HepG2 (cell line): Measurements from ENCODE around the gene ITIH3. TPM values are rescaled to one million over a fixed set of nuclear protein-coding genes. Genes with fewer than 3 reads are reported as not detected.

Experiments
- ARNTL ChIP-seq: sonication (generic); formaldehyde crosslinking; IDR thresholded peaks from 2 replicates; pipeline ENCODE4 v1.4.0; 2020; ENCODE audit warnings: mild to moderate bottlenecking, missing genetic modification reagents
- CENPT ChIP-seq: sonication (generic); formaldehyde crosslinking; IDR thresholded peaks from 2 replicates; pipeline ENCODE4 v1.8.0; 2022; ENCODE audit warnings: low read depth, mild to moderate bottlenecking, moderate library complexity, missing genetic modification reagents
- DNMT3B ChIP-seq: conservative IDR thresholded peaks from 2 replicates; pipeline ENCODE4 v1.6.1; 2016; ENCODE audit warnings: missing biosample characterization, control low read depth
- NCOA1 ChIP-seq: sonication (generic); formaldehyde crosslinking; IDR thresholded peaks from 2 replicates; pipeline ENCODE4 v1.9.0; 2021; ENCODE audit warnings: missing genetic modification reagents
- SAFB2 ChIP-seq: sonication (generic); formaldehyde crosslinking; IDR thresholded peaks from 2 replicates; pipeline ENCODE4 v1.5.1; 2020; ENCODE audit warnings: missing genetic modification reagents, low read depth, mild to moderate bottlenecking, borderline replicate concordance
- TBX2 ChIP-seq: sonication (generic); formaldehyde crosslinking; IDR thresholded peaks from 2 replicates; pipeline ENCODE4 v1.5.0; 2020; ENCODE audit warnings: missing genetic modification reagents, mild to moderate bottlenecking, borderline replicate concordance
- ZFP36L1 ChIP-seq: sonication (generic); formaldehyde crosslinking; IDR thresholded peaks from 2 replicates; pipeline ENCODE4 v1.8.0; 2022; ENCODE audit warnings: mild to moderate bottlenecking, missing genetic modification reagents, moderate library complexity
- ZHX1 ChIP-seq: sonication (generic); formaldehyde crosslinking; IDR thresholded peaks from 2 replicates; pipeline ENCODE4 v1.8.1; 2022; ENCODE audit warnings: low read depth, mild to moderate bottlenecking, missing genetic modification reagents
- ZNF12 ChIP-seq: sonication (generic); formaldehyde crosslinking; IDR thresholded peaks from 2 replicates; pipeline ENCODE4 v1.5.0; 2020; ENCODE audit warnings: missing genetic modification reagents
- ZNF3 ChIP-seq: IDR thresholded peaks from 2 replicates; pipeline ENCODE4 v1.7.0; 2017; ENCODE audit warnings: inconsistent platforms
- ZNF816 ChIP-seq: sonication (generic); formaldehyde crosslinking; IDR thresholded peaks from 2 replicates; pipeline ENCODE4 v1.8.0; 2022; ENCODE audit warnings: missing genetic modification reagents, mild to moderate bottlenecking, borderline replicate concordance
- ZNF850 ChIP-seq: sonication (generic); formaldehyde crosslinking; conservative IDR thresholded peaks from 2 replicates; pipeline ENCODE4 v1.9.0; 2021; ENCODE audit warnings: mild to moderate bottlenecking, missing genetic modification reagents
- polyA plus RNA-seq, 8 experiments: library from polyadenylated mRNA; depleted of rRNA in 3 of 8; stranded (reverse) in 7 of 8; unstranded in 1 of 8; fragments of >200 nt; fragmentation: Illumina TruSeq in 4 of 8; extraction: Trizol in 4 of 8; gene quantifications; 2 replicates each; pipeline versions ENCODE4 v1.2.1 to v1.2.3, GENCODE V29; 2011 to 2016; ENCODE audit warnings: low read depth in 4 of 8, missing spikeins in 1 of 8, mixed read lengths in 1 of 8; ENCODE audit not compliant: insufficient read depth in 1 of 8
- total RNA-seq, 5 experiments: library from RNA; depleted of rRNA; stranded (reverse); fragments of >200 nt; fragmentation: Illumina TruSeq; extraction: Trizol; gene quantifications; 2 replicates each; pipeline ENCODE4 v1.2.3, GENCODE V29; 2016; ENCODE audit warnings: low read depth in 1 of 5
- TF ChIP-seq, protein P1 (sequence below): sonication (generic); formaldehyde crosslinking; IDR thresholded peaks from 2 replicates; pipeline ENCODE4 v1.4.0; 2020; ENCODE audit warnings: mild to moderate bottlenecking, missing genetic modification reagents
- TF ChIP-seq, protein P2 (sequence below): sonication (generic); formaldehyde crosslinking; IDR thresholded peaks from 2 replicates; pipeline ENCODE4 v1.5.0; 2020; ENCODE audit warnings: mild to moderate bottlenecking, missing genetic modification reagents, borderline replicate concordance
- TF ChIP-seq, protein P3 (sequence below): fragments of 450-650 bp; IDR thresholded peaks from 2 replicates; pipeline ENCODE4 v1.6.1; 2017

Gene ITIH3
- total and polyA plus RNA-seq, 2 of the 13 experiments (the other 11 are each of a cell fraction or from before 2014, with no cell fraction given), result 105 to 632 TPM

DNA sequence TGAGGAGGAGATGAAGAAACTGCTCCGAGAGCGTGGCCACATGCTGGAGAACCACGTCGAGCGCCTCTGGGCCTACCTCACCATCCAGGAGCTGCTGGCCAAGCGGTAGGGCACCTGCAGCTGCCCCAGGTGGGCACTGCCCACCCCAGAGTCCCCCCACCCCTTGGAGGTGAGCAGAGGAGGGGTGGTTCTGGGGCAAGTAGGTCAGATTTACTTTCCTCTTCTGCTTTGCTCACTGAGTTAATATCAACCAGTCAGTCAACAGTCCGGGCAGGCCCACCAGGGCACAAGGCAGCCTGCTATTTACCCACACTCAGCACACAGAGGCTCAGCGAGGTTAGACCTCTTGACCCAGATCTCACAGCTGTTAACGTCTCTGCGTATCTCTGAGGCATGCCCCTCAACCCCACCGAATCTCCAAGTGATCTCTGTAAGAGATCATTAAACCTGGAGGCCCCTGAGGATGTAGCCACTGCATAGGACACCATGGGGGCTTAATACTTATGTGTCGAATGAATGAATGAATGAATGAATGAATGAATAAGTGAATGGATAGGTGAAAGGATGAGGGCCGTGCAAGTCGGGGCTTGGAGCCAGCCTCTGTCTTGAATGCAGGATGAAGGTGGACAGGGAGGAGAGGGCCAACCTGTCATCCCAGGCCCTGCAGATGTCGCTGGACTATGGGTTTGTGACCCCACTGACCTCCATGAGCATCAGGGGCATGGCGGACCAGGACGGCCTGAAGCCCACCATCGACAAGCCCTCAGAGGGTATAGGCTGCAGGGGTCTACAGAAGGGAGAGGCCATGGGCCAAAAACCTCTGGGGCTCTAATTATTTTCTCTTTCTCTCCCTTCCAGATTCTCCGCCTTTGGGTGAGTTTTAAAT is 8.0 kb upstream of the ITIH3 start (continued):
- no peak for TF ChIP-seq CENPT (CRISPR knock-in tag)
- TF ChIP-seq, protein P1, sequence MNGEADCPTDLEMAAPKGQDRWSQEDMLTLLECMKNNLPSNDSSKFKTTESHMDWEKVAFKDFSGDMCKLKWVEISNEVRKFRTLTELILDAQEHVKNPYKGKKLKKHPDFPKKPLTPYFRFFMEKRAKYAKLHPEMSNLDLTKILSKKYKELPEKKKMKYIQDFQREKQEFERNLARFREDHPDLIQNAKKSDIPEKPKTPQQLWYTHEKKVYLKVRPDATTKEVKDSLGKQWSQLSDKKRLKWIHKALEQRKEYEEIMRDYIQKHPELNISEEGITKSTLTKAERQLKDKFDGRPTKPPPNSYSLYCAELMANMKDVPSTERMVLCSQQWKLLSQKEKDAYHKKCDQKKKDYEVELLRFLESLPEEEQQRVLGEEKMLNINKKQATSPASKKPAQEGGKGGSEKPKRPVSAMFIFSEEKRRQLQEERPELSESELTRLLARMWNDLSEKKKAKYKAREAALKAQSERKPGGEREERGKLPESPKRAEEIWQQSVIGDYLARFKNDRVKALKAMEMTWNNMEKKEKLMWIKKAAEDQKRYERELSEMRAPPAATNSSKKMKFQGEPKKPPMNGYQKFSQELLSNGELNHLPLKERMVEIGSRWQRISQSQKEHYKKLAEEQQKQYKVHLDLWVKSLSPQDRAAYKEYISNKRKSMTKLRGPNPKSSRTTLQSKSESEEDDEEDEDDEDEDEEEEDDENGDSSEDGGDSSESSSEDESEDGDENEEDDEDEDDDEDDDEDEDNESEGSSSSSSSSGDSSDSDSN, result no peak
- no peak for TF ChIP-seq ZNF12 (CRISPR knock-in tag)
- 0 out of 2 replicates have a peak, but pooled peaks have one; percentile 30 for TF ChIP-seq ZHX1 (CRISPR knock-in tag)
- no peak for TF ChIP-seq SAFB2
- TF ChIP-seq ZNF816 (CRISPR knock-in tag), result no peak
- no peak for TF ChIP-seq DNMT3B (CRISPR knock-in tag)
- peak; percentile 66; the same call in 1 of the 2 replicates for TF ChIP-seq ARNTL (CRISPR knock-in tag)
- peak; percentile 78; the same call in 1 of the 2 replicates for TF ChIP-seq TBX2 (CRISPR knock-in tag)
- TF ChIP-seq, protein P2, sequence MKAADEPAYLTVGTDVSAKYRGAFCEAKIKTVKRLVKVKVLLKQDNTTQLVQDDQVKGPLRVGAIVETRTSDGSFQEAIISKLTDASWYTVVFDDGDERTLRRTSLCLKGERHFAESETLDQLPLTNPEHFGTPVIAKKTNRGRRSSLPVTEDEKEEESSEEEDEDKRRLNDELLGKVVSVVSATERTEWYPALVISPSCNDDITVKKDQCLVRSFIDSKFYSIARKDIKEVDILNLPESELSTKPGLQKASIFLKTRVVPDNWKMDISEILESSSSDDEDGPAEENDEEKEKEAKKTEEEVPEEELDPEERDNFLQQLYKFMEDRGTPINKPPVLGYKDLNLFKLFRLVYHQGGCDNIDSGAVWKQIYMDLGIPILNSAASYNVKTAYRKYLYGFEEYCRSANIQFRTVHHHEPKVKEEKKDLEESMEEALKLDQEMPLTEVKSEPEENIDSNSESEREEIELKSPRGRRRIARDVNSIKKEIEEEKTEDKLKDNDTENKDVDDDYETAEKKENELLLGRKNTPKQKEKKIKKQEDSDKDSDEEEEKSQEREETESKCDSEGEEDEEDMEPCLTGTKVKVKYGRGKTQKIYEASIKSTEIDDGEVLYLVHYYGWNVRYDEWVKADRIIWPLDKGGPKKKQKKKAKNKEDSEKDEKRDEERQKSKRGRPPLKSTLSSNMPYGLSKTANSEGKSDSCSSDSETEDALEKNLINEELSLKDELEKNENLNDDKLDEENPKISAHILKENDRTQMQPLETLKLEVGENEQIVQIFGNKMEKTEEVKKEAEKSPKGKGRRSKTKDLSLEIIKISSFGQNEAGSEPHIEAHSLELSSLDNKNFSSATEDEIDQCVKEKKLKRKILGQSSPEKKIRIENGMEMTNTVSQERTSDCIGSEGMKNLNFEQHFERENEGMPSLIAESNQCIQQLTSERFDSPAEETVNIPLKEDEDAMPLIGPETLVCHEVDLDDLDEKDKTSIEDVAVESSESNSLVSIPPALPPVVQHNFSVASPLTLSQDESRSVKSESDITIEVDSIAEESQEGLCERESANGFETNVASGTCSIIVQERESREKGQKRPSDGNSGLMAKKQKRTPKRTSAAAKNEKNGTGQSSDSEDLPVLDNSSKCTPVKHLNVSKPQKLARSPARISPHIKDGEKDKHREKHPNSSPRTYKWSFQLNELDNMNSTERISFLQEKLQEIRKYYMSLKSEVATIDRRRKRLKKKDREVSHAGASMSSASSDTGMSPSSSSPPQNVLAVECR (CRISPR knock-in tag), result peak; percentile 59; the same call in 1 of the 2 replicates
- TF ChIP-seq, protein P3, sequence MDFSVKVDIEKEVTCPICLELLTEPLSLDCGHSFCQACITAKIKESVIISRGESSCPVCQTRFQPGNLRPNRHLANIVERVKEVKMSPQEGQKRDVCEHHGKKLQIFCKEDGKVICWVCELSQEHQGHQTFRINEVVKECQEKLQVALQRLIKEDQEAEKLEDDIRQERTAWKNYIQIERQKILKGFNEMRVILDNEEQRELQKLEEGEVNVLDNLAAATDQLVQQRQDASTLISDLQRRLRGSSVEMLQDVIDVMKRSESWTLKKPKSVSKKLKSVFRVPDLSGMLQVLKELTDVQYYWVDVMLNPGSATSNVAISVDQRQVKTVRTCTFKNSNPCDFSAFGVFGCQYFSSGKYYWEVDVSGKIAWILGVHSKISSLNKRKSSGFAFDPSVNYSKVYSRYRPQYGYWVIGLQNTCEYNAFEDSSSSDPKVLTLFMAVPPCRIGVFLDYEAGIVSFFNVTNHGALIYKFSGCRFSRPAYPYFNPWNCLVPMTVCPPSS, result no peak
- TF ChIP-seq ZNF850 (CRISPR knock-in tag), result no peak
- no peak for TF ChIP-seq NCOA1 (CRISPR knock-in tag)
- peak; percentile 89 for TF ChIP-seq ZNF3 (CRISPR knock-in tag)
- TF ChIP-seq ZFP36L1 (CRISPR knock-in tag), result no peak
